Hematopoietic multipotent progenitor cell treated with erythropoietin and hydrocortisone succinate and interleukin-3 and kit ligand, for 6 days (in vitro differentiated cells): ENCODE data around the gene CENPP.

ENCODE experiments used
- DNase-seq: peaks from one replicate; pipeline ENCODE4 v3.0.0-alpha.2; 2015

Gene CENPP

DNA sequence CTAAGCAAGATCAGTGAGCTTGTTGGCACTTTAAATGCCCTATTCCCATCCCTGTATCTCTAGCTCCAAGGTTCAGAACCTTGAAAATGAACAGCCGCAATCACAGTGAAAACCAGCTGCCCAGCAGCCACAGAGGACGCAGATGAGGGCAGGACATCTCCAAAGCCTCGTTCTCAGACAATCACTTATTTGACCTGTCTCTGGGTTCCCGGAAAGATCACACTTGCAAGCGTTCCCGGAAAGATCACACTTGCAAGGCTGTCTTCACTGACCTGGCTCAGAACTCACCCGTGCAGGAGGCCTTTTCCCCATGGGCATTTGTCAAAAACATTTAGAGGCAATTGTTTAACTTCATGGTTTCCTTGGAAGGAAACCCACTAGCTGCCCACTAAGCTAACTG is 318.5 kb downstream of the CENPP start:
- no peak for DNase-seq

DNA sequence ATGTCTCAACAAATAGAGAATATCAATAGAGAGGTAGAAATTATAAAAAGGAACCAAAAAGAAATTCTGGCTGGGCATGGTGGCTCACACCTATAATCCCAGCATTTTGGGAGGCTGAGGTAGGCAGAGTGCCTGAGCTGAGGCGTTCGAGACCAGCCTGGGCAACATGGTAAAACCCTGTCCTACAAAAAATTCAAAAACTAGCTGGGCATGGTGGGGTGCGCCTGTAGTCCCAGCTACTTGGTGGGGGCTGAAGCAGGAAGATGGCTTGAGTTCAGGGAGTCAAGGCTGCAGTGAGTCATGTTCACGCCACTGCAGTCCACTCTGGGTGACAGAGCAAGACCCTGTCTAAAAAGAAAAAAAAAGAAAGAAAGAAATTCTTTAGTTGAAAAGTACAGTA is 319.3 kb downstream of the CENPP start:
- no peak for DNase-seq

DNA sequence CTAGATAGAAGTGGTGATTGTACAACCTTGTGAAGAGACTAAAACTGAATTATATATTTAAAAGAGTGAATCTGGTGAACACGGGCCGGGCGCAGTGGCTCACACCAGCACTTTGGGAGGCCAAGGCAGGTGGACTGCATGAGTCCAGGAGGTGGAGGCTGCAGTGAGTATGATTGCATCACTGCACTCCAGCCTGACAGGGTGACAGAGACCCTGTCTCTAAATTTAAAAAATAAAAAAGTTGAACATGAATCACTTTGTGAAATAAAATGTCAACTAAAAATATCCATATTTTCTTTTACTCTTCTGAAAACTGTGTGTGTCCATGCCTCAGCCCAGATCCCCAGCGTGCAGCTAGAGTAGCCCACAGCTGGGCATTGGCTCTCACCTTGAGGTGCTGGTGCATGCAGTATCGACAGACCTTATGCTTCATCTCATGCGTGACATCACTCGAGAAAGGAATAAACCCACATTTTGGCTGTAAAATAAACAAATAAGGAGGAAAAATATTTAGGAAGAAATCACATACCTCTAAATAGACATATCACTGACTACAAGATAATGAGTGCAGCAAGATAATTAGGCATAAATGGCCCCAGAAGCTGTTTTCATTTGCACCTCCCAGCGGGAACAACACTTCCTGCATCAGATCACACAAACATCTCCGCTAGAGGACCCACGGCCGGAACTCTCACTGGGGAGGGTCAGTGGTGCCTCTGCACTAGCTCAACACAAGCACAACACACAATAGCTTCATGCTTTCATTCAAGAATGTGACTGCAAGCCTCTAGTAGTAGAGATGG is 322.1 kb downstream of the CENPP start:
- DNase-seq, result no peak

DNA sequence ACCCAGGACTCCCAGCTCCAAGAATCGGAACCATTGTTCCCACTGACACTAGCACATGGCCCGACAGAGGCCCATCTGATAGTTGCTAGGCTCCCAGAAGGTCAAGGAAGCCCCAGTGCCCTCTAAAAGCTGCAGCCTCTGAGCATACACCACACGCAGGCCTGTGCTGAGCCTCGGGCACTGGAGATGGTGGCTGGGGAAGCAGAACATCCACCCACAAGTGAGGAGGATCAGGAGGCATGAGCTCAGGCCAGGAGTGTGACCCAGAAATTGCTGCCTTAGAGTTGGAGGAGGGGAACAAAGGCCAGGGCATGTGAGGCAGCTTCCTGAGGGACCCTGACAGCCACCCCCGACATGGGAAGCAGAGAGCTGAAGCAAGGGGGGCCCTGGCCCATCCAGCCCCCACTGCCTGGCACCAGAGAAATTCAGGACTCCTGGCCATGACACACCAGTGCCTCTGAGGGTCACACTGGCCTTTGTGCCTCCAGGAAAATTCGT is 322.8 kb downstream of the CENPP start:
- no peak for DNase-seq

DNA sequence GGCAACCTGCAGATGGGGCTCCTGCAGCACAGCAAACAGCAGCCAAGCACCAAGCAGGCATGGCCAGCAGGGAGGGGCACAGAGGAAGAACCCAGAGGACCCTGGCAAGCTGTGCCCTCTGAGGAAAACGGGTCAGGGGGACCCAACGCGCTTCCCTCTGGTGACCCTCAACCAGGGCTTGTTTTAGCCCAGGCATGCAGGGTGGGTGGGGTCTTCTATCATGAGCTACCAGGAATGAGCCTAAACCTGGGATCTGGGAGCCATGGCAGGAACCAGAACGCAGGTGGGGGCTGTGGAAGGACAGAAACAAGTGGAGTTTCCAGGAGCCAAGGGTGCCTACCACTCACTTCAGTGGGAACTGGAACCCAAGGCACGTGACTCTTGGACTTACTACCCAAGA is 323.3 kb downstream of the CENPP start:
- no peak for DNase-seq

DNA sequence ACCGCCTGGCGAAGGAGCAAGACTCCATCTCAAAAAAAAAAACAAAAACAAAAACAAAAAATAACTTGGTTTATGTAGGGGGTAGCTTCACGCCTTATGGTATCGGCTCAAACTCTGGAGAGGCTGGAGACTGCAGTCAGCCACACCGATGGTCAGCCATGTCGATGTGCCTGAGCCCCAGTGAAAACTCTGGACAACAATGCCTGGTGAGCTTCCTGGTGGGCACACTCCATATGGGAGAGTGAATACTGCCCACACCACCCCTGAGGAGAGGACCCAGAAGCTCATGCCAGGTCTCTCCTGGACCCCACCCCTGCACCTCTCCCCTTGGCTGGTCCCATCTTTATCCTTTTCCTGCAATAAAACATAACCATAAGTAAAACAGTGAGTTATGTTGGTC is 324.5 kb downstream of the CENPP start:
- no peak for DNase-seq

DNA sequence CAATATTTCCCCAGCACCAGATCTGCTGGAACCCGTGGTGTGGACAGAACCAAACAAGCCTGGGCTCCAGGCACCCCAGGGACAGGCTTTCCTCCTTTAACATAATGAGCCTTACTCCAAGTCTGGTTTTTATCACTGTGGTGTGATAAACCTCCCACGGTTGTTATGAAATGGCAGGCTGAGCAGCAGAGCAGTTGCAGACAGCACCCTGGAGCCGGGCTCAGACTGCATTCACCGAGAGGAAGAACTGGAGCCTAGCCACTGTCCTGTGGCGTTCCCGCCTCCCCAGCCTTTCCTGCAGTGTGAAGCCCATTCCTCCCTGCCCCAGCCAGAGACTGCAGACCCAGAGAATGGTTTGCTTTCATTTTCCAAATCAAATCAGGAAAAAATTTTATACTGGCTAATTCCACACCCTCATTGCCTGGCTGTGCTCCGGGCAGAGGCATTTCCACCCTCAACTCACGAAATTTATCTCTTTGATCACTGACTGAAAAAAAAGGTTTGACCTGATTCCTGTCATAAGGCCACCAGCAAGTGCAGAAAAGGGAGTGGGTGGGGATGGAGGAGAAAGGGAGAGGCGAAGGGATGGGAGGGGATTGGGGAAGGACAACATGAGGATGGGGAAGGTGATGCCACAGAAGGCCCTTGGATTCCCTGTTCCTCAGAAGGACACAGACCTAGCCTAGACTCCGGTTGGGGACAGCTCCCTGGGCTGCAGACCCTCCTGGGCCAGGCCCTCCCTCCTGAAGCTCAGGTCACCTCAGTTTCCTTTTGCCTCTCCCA is 325.3 kb downstream of the CENPP start:
- no peak for DNase-seq

DNA sequence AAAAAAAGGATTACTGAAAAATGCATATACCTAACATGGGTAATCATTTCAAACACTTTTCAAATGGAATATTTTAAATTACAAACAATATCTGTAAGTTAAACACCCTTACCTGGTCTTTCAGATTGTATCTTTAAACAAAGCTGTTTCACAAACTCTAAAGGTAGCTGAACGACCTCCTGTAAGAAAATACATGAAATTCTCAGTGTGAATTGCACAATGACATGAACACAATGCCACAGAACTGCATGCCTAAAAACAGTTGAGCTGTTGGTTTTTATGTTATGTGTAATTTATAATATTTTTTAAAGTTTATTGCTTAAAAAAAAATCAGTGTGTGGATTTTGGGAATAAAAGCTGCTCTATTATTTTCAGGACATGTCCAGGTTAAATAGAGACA is 326.7 kb downstream of the CENPP start:
- no peak for DNase-seq

DNA sequence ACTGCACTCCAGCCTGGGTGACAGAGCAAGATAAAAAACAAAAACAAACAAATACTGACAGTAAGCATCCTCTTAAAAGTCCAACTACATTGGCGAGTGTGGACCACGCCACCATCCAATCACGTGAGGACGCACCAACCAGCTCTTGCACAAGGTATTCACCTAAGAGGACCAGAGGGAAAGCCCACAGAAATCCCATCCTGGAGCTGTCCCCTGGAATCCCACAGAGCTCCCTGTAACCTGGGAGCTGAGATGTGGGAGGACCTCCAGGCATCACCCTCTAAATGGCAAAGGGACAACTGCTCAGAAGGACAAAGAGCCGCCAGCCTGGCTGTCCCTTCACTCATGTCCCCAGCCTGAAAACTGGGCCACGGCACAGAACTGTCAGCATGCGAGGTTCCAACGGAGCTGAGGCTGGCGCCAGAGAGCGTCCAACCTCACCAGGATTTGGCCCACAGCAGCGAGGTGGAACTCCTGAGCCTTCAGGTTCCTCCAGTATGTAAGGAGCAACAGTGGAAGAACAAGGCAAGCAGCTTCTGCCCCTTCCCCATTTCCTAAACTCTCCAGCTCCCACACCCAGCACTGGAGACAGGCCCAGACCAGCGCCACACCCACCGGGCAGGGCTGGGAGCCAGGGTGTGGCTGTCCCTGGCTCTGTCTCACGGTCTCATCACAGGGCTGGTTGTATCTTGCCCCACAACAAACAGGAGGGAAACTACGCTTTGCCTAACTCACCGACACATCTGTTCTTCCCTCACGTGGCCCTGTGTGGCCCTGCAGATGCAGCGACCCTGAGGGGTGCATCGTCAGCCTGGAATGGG is 328.9 kb downstream of the CENPP start:
- peak; percentile 82 for DNase-seq

DNA sequence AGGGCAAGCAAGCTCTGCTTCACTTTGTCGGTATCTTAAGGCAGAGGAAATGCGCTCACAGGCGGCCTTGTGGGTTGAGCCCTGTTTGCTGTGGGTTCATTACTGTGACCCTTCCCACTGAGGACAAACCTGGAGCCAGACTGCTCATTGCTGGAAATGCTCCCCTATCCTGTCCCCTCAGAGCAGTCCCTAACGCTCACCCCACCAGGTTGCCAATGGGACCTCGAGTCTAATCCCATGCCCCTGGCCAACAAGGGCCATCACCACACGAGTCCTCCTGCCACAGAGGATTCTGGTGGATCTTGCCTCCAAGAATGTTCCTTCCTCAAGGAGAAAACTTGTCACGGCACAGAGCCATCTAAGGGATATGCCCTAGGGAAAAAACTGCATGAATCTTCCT is 329.6 kb downstream of the CENPP start:
- DNase-seq, result no peak

DNA sequence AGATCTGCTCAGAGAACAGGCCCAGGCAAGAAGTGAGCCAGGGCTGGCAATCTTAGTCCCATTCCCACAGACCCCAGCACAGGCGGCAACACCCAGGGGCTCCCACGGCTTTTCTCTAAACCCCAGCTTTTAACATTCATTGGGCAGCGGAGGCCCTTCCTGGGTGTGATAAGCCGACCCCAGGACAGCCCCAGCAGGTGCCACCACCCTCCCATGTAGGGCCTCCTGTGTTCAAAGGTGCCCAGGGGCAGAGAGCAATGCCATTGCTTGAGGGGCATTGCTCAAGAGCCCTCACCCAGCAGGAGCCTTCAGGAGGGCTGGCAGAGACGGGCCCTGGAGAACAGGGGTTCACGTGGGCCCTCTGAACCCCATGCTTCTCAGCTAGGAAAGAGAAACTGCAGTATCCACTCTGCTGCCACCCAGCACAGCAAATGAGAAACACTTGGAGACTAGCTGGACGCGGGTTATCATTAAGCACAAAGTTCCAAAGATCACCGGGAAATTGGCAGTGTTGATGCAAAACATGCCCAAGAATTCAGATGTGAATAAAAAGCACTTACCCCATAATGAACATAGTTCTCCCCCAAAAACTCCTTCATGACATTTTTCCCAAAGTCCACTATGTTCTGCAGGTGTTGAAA is 330.3 kb downstream of the CENPP start:
- DNase-seq, result no peak

DNA sequence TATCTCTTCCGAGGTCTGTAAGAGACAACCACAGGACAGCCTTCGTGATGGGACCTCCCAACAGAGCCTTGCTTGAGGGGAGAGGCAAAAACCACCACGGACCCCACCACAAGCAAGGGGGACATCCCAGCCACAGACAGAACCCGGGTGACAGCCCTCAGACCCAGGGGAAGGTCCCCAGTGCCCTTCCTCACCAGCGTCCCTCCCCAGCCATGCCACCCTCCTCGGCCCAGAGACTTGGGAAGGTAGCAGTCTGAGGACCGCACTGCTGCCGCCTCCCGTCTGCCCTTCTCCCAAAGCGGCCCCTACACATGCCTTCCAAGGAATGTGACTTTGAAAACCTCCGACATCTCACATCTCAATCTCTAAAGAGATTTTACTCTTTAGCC is 330.8 kb downstream of the CENPP start:
- no peak for DNase-seq

DNA sequence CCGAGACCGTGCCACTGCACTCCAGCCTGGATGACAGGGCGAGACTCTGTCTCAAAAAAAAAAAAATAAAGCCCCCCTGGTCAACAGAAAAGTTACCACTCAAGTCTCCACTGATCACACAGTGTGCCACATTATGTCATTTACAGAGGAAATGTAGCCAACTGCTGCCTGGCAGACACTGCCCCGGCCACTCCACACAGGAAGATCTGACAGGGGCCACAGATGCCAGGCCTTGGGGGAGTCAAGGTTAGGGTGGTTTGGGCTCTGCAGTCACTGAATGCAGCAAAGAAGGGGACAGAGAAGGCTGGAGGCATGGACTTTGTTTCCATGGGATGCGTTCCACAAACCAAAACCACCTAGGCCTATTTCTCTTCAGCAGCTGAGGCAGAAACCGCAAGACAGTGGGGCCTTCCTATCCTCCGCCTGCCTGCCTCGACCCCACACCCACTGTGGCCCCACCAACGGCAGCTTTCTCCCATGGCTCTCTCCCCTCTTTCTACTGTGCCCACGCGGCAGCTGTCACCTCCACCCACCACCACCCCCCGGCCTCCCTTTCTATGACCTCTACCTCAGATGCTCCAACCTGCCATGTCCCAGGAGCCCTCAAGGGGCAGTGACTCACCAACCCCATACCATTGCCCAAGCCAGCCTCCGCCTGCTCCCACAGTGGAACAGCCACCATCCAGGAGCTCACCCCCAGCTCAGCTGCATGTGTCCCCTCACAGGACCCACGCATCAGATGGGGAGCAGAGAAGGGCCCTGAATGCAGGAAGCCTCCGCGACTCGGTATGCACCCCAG is 331.7 kb downstream of the CENPP start:
- peak; percentile 25 for DNase-seq

DNA sequence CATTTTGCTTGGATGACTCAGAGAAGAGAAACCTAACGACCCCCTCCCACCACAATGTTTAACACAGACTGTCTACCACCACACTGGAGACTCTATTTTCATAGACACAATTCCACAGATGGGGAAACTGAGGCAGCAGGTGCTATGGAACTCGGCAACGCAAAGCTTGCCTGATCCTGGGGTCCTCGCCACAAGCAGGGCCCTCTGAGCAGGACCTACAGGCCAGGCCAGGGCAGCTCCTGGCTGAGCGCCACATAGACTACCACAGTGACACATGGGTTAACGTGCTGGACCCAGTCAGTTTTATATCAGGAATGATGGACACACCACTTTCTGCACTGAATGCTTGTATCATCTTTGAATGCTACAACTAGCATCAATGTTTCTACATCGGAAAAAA is 332.4 kb downstream of the CENPP start:
- DNase-seq, result no peak

DNA sequence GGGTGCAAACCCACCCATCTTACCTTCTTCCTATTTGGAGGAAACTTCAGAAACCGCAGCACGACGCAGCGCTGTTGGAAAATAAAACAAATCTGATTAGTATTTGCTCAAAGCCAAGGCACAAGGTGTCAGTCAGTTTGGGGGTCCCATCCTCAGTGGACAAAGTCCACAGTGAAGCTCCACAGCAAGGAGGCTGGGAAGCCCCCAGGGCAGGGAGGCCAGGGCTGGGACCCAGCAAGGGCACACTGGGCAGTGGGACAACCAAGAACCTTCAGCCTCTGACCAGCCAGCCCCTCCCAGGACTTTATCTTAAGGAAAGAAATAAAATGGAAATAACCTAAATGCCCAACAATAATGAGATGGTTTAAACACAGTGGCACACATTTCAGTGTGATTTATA is 332.9 kb downstream of the CENPP start:
- DNase-seq, result no peak

DNA sequence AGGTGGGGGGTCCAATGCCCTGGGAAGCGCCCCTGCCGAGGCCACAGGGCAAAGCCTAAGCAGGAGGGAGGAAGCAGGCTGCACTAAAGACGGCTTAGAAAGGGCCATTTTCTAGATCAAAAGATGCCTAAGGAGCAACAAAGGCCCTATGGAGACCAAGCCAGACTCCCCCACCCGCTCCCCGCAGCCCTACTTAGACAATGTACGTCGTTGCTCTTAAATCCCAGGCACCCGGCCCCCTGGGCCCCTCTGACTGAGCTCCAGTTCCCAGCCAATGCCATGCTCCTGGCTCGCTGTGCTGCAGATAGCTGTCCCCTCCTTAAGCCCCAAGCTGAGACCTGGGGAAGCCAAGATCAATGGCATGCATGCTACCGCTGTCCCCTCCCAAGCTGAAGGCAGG is 333.8 kb downstream of the CENPP start:
- no peak for DNase-seq

DNA sequence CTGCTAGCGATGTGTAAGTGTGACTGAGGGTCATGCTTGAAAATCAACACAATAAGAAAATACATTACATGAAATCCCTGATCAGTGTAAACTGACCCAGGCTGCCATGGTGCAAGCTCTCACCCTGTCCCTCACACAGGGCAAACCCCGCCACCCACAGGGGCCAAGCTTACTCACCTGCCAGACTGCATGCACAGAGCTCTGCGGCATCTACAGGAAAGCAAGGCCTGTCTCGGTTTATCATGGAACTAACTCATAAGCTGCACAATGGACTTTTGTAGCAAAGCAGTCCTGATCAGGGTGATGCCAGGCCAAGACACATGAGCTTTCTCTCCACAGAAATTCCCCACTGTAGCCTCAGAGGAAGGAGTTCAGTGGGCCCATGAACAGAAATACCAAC is 334.5 kb downstream of the CENPP start:
- DNase-seq, result no peak

DNA sequence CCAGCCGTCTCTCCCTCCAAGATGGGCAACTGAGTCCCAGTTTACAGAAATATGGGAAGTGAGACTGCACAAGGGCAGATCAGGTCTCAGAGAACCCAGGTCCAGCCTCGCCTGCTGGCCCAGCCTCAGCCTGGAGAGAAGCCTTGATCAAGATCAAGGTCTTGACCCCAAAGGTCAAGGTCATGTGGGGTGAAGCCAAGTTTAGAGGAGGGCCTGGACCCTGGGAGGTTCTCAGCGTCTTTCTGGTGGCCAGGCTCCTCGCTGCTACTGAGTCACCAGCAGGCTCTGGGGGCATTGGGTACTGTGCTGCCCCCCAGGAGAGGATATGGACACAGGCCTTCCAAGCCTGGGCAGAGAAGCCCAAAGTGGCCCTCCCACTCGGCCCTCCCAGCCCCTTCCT is 335.4 kb downstream of the CENPP start:
- DNase-seq, result no peak

DNA sequence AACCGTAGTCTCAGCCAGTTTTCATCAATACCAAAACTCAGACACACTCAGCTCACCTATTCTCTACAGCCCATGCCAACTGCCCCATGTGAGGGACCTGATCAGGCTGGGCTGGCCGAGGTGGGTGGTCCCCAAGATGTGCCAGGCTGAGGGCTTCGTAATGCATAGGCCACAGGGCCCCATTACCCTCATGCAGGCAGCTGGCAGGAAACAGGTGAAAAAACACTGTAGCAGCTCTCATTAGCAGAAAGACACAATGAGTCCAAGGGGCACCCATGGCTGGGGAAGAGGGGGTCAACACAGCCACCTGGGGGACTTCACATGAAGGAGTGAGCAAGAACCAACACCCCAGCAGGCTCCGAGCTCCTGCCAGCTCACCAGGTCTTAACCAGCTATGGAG is 336.0 kb downstream of the CENPP start:
- no peak for DNase-seq

DNA sequence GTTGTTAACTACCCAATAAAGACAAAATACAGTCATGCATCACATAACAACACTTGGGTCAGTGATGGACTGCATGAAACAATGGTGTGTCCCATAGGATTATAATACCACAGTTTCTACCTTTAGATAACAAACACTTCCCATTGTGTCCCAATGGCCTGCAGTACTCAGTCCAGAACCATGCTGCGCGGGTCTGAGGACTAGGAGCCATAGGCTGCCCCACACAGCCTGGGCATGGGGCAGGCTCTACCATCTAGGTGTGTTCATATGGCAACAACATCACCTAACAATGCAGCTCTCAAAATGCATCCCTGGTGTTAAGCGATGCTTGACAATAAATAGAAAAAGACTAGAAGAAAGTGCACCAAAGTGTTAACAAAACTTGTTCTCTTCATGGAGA is 337.4 kb downstream of the CENPP start:
- no peak for DNase-seq

DNA sequence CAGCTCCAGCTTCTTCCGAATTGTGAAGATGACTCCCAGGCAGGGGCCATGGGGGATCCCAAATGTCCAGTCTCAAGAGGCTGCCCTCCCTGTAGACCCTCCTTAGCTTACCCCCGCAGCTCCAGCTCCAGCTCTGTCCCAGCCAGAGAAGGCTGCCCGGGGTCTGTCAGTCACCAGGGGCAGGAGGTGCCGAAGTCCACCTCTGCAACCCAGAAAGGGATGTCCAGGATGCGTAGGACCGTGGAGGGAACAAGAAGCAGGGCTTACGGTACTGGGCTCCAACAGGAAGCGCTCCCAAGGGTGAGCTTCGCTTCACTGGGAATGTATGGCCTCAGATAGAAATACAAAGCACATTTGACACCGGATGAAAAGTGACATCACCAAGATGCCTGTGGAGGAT is 338.2 kb downstream of the CENPP start:
- DNase-seq, result no peak
